HL-60 (cell line): ENCODE measurements around the gene GCNT3.
"Not testable (repeated sequence)": the region's sequence is repeated elsewhere in the genome, so short reads cannot be mapped to it uniquely, and the experiment has no call there.

Experiments used
- DNase-seq, 2 experiments: peaks; one replicate each; pipeline ENCODE4 v3.0.0-alpha.2; 2010 to 2020; ENCODE audit warnings: low read depth in 1 of 2, low spot score in 1 of 2
- H3K27ac ChIP-seq: fragments of 250-450 bp; sonication (Bioruptor Pico); replicated peaks from 2 replicates; pipeline ENCODE4 v1.5.1; 2020; ENCODE audit warnings: mild to moderate bottlenecking, moderate library complexity
- H3K27me3 ChIP-seq: fragments of 250-450 bp; sonication (Bioruptor Pico); 2 replicates; pipeline ENCODE4 v1.5.1; 2021; ENCODE audit warnings: mild to moderate bottlenecking, moderate library complexity; ENCODE audit not compliant: insufficient read depth, poor library complexity, severe bottlenecking
- H3K4me3 ChIP-seq: replicated peaks from 2 replicates; pipeline ENCODE4 v1.5.1; 2011; ENCODE audit warnings: mild to moderate bottlenecking, control low read depth, low read length; ENCODE audit not compliant: insufficient read depth
- CTCF ChIP-seq: IDR thresholded peaks from one replicate; pipeline ENCODE4 v1.5.1; 2011; ENCODE audit warnings: low read length, control low read depth, inconsistent platforms; ENCODE audit not compliant: insufficient read depth
- GABPA ChIP-seq: IDR thresholded peaks from 2 replicates; pipeline ENCODE4 v1.6.1; 2012; ENCODE audit warnings: low read depth
- POLR2AphosphoS5 ChIP-seq: IDR thresholded peaks from 2 replicates; pipeline ENCODE4 v1.6.1; 2012; ENCODE audit warnings: low read depth
- REST ChIP-seq: IDR thresholded peaks from 2 replicates; pipeline ENCODE4 v1.6.1; 2012; ENCODE audit warnings: low read depth; ENCODE audit not compliant: insufficient replicate concordance
- SPI1 ChIP-seq: IDR thresholded peaks from 2 replicates; pipeline ENCODE4 v1.6.1; 2012; ENCODE audit warnings: low read depth, mild to moderate bottlenecking, borderline replicate concordance

Gene GCNT3

GRCh38 chr15:59644756-59645155 is 33.2 kb downstream of the GCNT3 start:
- TF ChIP-seq REST (no peak), GABPA (no peak), CTCF (no peak), SPI1 (no peak), POLR2AphosphoS5 (no peak)
- H3K4me3 ChIP-seq: no peak overlapping the region
- DNase-seq: no peak

GRCh38 chr15:59645812-59646211 is 34.2 kb downstream of the GCNT3 start:
- not testable (repeated sequence) for H3K4me3 ChIP-seq, DNase-seq, H3K27ac ChIP-seq, H3K27me3 ChIP-seq

More at GRCh38 chr15:59644756-59645155, 33.2 kb downstream of the GCNT3 start:
- Histone ChIP-seq H3K27ac (no peak overlapping the region), H3K27me3 (no peaks in the 10 kb centered on the region)

GRCh38 chr15:59646277-59646676 is 34.7 kb downstream of the GCNT3 start:
- H3K27me3 ChIP-seq: no peaks in the 10 kb centered on the region
- no peak for TF ChIP-seq CTCF
- no peak for TF ChIP-seq SPI1
- TF ChIP-seq POLR2AphosphoS5: no peak
- no peak for TF ChIP-seq REST
- TF ChIP-seq GABPA: no peak
- H3K27ac ChIP-seq: no peak overlapping the region
- no peak overlapping the region for H3K4me3 ChIP-seq
- no peak for DNase-seq

- H3K4me3 ChIP-seq: no peak overlapping the region
- no peaks in the 10 kb centered on the region for H3K27me3 ChIP-seq
- no peak for DNase-seq
- H3K27ac ChIP-seq: no peak overlapping the region
- TF ChIP-seq GABPA (no peak), CTCF (no peak)
Measured at GRCh38 chr15:59647085-59647484, 35.5 kb downstream of the GCNT3 start.
